Purkinje cell (primary cell): ENCODE data around the gene HEPHL1. TPM values are rescaled to one million over a fixed set of nuclear protein-coding genes. Genes with fewer than 3 reads are reported as not detected.

ENCODE experiments used
- polyA plus RNA-seq: library from polyadenylated mRNA; unstranded; fragments of >200 nt; fragmentation: Nextera tagmentation; gene quantifications from 2 replicates; pipeline ENCODE4 v1.2.1, GENCODE V29; 2014

Gene HEPHL1, protein sequence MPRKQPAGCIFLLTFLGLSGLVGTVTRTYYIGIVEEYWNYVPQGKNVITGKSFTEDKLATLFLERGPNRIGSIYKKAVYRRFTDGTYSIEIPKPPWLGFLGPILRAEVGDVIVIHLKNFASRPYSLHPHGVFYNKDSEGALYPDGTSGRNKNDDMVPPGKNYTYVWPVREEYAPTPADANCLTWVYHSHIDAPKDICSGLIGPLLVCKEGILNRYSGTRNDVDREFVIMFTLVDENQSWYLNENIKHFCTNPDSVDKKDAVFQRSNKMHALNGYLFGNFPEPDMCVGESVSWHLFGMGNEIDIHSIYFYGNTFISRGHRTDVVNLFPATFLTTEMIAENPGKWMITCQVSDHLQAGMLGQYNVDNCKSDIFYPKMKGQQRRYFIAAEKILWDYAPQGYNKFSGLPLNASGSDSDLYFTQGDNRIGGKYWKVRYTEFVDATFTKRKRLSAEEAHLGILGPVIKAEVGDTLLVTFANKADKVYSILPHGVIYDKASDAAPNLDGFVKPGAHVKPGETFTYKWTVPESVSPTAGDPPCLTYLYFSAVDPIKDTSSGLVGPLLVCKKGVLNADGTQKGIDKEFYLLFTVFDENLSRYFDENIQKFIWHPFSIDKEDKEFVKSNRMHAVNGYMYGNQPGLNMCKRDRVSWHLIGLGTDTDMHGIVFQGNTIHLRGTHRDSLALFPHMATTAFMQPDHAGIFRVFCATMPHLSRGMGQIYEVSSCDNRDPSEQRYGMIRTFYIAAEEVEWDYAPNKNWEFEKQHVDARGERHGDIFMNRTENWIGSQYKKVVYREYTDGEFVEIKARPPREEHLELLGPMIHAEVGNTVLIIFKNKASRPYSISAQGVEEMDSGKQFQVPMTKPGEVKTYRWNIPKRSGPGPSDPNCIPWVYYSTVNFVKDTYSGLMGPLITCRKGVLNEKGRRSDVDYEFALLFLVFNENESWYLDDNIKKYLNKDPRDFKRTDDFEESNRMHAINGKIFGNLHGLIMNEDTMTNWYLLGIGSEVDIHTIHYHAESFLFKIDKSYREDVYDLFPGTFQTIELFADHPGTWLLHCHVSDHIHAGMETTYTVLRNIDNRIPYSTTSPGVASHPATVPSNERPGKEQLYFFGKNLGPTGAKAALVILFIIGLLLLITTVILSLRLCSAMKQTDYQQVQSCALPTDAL
- not detected in 2 replicates for polyA plus RNA-seq

DNA sequence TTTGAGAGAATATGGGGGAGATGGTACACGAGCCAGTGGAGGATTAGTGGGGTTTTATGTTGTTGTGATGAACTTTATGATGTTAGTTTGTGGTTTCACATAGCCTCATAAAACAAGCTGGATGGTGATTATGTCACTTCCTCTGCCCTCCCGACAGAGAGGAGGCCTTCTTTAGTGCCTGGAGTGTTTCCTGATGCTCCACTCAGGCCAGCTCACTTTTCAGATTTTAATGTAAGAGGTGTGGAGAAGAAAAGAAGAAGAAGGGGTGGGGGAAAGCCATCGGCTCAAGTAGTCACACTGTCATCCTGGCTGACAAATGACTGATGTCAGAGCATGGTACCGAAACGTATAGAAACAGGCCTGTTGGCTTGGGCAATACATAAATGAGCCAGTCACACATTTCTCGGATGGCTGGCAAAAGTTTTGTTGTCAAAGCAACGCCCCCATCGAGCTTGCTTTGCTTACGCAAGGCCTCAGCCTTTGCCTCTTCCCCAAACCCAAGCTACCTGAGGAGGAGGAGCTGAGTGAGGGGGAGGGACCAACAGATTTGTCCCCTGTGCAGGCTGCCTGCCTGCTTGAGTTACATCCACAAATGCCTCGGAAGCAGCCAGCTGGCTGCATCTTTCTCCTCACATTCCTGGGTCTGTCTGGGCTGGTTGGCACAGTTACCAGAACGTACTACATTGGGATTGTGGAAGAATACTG lies at the start of gene HEPHL1:
HEPHL1 (plus strand) TSS at position 578 of the 705 bp plus-strand sequence; CDS start at position 593, 15 bp downstream.

DNA sequence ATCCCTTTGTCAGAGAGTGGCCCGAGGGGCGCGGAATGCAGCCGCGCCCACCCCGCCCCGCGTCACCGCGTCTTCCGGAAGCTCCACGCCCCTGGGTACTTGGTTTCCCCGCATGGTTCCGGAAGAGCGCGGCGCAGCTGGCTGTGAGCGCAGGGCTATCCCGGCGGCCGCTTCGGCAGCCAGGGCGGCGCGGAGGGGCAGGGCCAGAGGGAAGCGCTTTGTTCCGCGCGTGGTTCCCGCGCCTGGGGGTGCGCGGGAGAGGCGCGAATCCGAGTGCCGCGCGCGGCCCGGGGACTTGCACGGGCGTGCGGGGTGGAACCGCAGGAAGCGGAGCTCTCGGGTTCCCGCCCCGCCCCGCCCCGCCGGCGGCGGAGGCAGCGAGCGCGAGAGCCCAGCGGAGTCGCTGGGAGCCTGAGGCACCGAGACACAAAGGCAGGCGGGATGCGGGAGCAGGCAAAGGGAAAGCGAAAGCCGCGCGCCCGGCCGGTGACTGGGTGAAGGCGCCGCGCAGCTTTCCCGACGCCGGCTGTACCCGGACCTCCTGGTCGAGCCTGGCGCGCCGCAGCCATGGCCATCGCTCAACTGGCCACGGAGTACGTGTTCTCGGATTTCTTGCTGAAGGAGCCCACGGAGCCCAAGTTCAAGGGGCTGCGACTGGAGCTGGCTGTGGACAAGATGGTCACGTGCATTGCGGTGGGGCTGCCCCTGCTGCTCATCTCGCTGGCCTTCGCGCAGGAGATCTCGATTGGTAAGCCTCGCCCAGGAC lies 107.8 kb downstream of the HEPHL1 start, which contains the start of gene PANX1:
PANX1 (plus strand) TSS at position 96 of the 766 bp plus-strand sequence; CDS start at position 568, 472 bp downstream.

Other genes starting within 250 kb of the HEPHL1 start
- 16.4 and 22.6 TPM in 2 replicates for gene MED17, start 237.1 kb upstream of the HEPHL1 start, polyA plus RNA-seq
- gene VSTM5, start 170.7 kb upstream of the HEPHL1 start, polyA plus RNA-seq = 1.8 and 2.3 TPM in 2 replicates
- gene PANX1, start 107.5 kb downstream of the HEPHL1 start, polyA plus RNA-seq = 5.7 and 11.9 TPM in 2 replicates